ENCODE results near the gene BBIP1. TPM values are rescaled to one million over a fixed set of nuclear protein-coding genes. Genes with fewer than 3 reads are reported as not detected.

Gene BBIP1
- total and polyA plus RNA-seq, 9 of the 15 experiments (the other 6 are each of a cell fraction or from before 2014, with no cell fraction given), result 5.2 to 31.0 (median 19.4) TPM

DNA sequence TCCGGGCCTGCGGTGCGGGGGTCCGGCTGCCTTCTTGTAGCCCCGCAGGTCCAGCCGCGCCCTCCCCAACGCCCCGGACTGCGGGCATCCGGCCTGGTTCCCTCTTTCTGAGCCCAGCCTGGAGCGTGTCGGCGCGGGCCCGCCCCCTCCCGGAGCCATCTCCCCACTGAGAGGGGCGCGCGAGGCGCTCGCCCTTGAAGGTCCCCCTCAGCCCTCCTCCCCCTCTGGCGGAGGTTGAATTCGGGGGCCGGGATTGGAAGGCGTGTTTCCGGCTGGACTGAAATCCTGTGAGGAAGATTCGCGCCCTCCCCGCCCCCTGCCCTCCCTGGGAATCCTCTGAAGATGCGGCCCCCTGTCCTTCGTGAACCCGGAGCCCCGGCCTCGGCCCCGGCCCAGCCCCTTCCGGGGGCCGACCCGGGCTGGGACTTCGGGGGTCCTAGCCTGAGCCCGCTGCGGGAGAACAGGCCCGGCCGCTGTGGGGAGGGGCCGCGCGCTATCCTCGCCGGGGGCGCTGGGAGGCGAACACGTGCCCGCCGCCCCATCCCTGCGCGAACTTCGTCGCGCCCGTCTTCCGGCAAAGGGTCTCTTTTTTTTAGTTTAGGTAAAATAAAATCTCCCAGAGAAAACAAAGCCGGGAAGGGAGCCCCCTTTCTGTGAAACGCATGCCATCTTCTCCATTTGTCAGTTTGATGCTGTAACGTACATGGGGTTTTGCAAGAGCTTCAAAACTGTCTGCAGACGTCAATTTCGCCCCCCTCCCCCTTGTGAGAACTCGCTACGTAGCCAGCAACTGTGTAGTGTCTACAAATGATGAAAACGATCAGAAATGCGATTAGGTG, 46.6 kb downstream of the BBIP1 start (continued):
- no peak for TF ChIP-seq ETV1 (tag; conservative IDR thresholded peaks at IDR 0.05; ENCODE audit: low read depth)
- peak; percentile 58; the same call in 1 of the 2 replicates for TF ChIP-seq GABPA (tag; conservative IDR thresholded peaks at IDR 0.05; ENCODE audit: low read depth)
- TF ChIP-seq PYGO2 (tag; IDR thresholded peaks at IDR 0.05), result no peak
- TF ChIP-seq CTBP1 (IDR thresholded peaks at IDR 0.05; ENCODE audit: borderline replicate concordance), result no peak
- TF ChIP-seq RBFOX2 (IDR thresholded peaks at IDR 0.05; ENCODE audit: low read depth, low read length), result peak; percentile 97
- TF ChIP-seq, protein P1, sequence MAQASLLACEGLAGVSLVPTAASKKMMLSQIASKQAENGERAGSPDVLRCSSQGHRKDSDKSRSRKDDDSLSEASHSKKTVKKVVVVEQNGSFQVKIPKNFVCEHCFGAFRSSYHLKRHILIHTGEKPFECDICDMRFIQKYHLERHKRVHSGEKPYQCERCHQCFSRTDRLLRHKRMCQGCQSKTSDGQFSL (CRISPR knock-in tag; IDR thresholded peaks at IDR 0.05), result no peak
- TF ChIP-seq, protein P1 (tag; IDR thresholded peaks at IDR 0.05), result no peak
- TF ChIP-seq POLR3G (IDR thresholded peaks at IDR 0.05; ENCODE audit: extremely low read depth, insufficient read length, insufficient replicate concordance), result no peak
- TF ChIP-seq CSDE1 (IDR thresholded peaks at IDR 0.05), result no peak
- peak; percentile 52 for TF ChIP-seq HNRNPLL (IDR thresholded peaks at IDR 0.05; ENCODE audit: low read depth, low read length, poor library complexity, severe bottlenecking)
- no peak for TF ChIP-seq NFIC (IDR thresholded peaks at IDR 0.05)
- no peak for TF ChIP-seq LARP7 (IDR thresholded peaks at IDR 0.05)
- TF ChIP-seq, protein P2, sequence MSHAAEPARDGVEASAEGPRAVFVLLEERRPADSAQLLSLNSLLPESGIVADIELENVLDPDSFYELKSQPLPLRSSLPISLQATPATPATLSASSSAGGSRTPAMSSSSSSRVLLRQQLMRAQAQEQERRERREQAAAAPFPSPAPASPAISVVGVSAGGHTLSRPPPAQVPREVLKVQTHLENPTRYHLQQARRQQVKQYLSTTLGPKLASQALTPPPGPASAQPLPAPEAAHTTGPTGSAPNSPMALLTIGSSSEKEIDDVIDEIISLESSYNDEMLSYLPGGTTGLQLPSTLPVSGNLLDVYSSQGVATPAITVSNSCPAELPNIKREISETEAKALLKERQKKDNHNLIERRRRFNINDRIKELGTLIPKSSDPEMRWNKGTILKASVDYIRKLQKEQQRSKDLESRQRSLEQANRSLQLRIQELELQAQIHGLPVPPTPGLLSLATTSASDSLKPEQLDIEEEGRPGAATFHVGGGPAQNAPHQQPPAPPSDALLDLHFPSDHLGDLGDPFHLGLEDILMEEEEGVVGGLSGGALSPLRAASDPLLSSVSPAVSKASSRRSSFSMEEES (CRISPR knock-in tag; IDR thresholded peaks at IDR 0.05), result no peak
- TF ChIP-seq ZNF79 (CRISPR knock-in tag; IDR thresholded peaks at IDR 0.05; ENCODE audit: low read depth), result no peak
- TF ChIP-seq TAF1 (IDR thresholded peaks at IDR 0.05; ENCODE audit: control insufficient read depth, extremely low read depth, insufficient read depth, low read length, severe bottlenecking), result peak; percentile 18
- TF ChIP-seq ZBTB17 (CRISPR knock-in tag; IDR thresholded peaks at IDR 0.05), result peak; percentile 48; the same call in 1 of the 2 replicates
- TF ChIP-seq, protein P3, sequence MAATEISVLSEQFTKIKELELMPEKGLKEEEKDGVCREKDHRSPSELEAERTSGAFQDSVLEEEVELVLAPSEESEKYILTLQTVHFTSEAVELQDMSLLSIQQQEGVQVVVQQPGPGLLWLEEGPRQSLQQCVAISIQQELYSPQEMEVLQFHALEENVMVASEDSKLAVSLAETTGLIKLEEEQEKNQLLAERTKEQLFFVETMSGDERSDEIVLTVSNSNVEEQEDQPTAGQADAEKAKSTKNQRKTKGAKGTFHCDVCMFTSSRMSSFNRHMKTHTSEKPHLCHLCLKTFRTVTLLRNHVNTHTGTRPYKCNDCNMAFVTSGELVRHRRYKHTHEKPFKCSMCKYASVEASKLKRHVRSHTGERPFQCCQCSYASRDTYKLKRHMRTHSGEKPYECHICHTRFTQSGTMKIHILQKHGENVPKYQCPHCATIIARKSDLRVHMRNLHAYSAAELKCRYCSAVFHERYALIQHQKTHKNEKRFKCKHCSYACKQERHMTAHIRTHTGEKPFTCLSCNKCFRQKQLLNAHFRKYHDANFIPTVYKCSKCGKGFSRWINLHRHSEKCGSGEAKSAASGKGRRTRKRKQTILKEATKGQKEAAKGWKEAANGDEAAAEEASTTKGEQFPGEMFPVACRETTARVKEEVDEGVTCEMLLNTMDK (IDR thresholded peaks at IDR 0.05; ENCODE audit: borderline replicate concordance, insufficient read depth, low read depth, low read length, poor library complexity, severe bottlenecking), result peak; percentile 48
- TF ChIP-seq, protein P4, sequence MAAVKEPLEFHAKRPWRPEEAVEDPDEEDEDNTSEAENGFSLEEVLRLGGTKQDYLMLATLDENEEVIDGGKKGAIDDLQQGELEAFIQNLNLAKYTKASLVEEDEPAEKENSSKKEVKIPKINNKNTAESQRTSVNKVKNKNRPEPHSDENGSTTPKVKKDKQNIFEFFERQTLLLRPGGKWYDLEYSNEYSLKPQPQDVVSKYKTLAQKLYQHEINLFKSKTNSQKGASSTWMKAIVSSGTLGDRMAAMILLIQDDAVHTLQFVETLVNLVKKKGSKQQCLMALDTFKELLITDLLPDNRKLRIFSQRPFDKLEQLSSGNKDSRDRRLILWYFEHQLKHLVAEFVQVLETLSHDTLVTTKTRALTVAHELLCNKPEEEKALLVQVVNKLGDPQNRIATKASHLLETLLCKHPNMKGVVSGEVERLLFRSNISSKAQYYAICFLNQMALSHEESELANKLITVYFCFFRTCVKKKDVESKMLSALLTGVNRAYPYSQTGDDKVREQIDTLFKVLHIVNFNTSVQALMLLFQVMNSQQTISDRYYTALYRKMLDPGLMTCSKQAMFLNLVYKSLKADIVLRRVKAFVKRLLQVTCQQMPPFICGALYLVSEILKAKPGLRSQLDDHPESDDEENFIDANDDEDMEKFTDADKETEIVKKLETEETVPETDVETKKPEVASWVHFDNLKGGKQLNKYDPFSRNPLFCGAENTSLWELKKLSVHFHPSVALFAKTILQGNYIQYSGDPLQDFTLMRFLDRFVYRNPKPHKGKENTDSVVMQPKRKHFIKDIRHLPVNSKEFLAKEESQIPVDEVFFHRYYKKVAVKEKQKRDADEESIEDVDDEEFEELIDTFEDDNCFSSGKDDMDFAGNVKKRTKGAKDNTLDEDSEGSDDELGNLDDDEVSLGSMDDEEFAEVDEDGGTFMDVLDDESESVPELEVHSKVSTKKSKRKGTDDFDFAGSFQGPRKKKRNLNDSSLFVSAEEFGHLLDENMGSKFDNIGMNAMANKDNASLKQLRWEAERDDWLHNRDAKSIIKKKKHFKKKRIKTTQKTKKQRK (IDR thresholded peaks at IDR 0.05; ENCODE audit: borderline replicate concordance, low read depth, low read length), result no peak
- no peak for TF ChIP-seq SNRNP70 (optimal IDR thresholded peaks at IDR 0.05; ENCODE audit: low read depth, low read length)

All from K562 (cell line).